Midbrain (tissue), 1 donor: ENCODE measurements around the gene ACADVL.

Experiments used
- DNase-seq: peaks from one replicate; lab custom pipeline; 2025; lab: John Stamatoyannopoulos, UW

The ACADVL gene

GRCh38 chr17:7217113-7217987 is 2.4 kb upstream of the ACADVL start:
- no peak for DNase-seq

- no peak for DNase-seq
Observed at GRCh38 chr17:7218166-7218565, 1.6 kb upstream of the ACADVL start.

GRCh38 chr17:7218758-7219157 is 980 bp upstream of the ACADVL start:
- DNase-seq: no peak

- DNase-seq: no peak
Observed at GRCh38 chr17:7219229-7219811, 418 bp upstream of the ACADVL start.

- no peak for DNase-seq
Observed at GRCh38 chr17:7220593-7221277, 997 bp downstream of the ACADVL start.

GRCh38 chr17:7221278-7222092 is 1.7 kb downstream of the ACADVL start:
- DNase-seq: no peak

GRCh38 chr17:7222093-7222971 is 2.6 kb downstream of the ACADVL start:
- DNase-seq: no peak

- no peak for DNase-seq
Observed at GRCh38 chr17:7222972-7223292, 3.2 kb downstream of the ACADVL start.

- DNase-seq: no peak
Observed at GRCh38 chr17:7223375-7223774, 3.6 kb downstream of the ACADVL start.

- DNase-seq: no peak
Observed at GRCh38 chr17:7224110-7224509, 4.4 kb downstream of the ACADVL start.

GRCh38 chr17:7224661-7225111 is 4.9 kb downstream of the ACADVL start:
- no peak for DNase-seq

- no peak for DNase-seq
Observed at GRCh38 chr17:7225711-7226331, 6.1 kb downstream of the ACADVL start.

GRCh38 chr17:7226721-7227710 is 7.3 kb downstream of the ACADVL start:
- no peak for DNase-seq

- no peak for DNase-seq
Observed at GRCh38 chr17:7228920-7229319, 9.2 kb downstream of the ACADVL start.

GRCh38 chr17:7229504-7229903 is 9.8 kb downstream of the ACADVL start:
- DNase-seq: no peak

- DNase-seq: no peak
Observed at GRCh38 chr17:7232114-7232513, 12.4 kb downstream of the ACADVL start.

- DNase-seq: no peak
Observed at GRCh38 chr17:7233701-7234082, 14.0 kb downstream of the ACADVL start.

- peak; percentile 96 for DNase-seq
Observed at GRCh38 chr17:7234083-7234951, 14.6 kb downstream of the ACADVL start, which contains the start of gene DVL2. Gene DVL2 (minus strand): TSS chr17:7234517. CDS start chr17:7234262, 255 bp downstream.
